Muscle layer of duodenum (tissue), 2 donors: Measurements from ENCODE around the gene MATN4.

ENCODE experiments used
- H3K27ac ChIP-seq: one replicate; pipeline ENCODE4 v1.7.0; 2013; ENCODE audit warnings: mild to moderate bottlenecking, low read length
- H3K27me3 ChIP-seq: one replicate; pipeline ENCODE4 v1.7.0; 2013; ENCODE audit warnings: low read depth, mild to moderate bottlenecking, control low read depth, low read length
- H3K36me3 ChIP-seq, 2 donors: one replicate each; pipeline ENCODE4 v1.7.0; 2013; ENCODE audit warnings: low read length in 2 of 2, control low read depth in 1 of 2, mild to moderate bottlenecking in 1 of 2; ENCODE audit not compliant: insufficient read depth in 2 of 2, control insufficient read depth in 1 of 2
- H3K4me1 ChIP-seq, 2 donors: one replicate each; pipeline ENCODE4 v1.7.0; 2013; ENCODE audit warnings: low read length in 2 of 2, mild to moderate bottlenecking in 2 of 2, control low read depth in 1 of 2, moderate library complexity in 1 of 2; ENCODE audit not compliant: insufficient read depth in 2 of 2, control insufficient read depth in 1 of 2
- H3K4me3 ChIP-seq, 2 donors: one replicate each; pipeline ENCODE4 v1.7.0; 2013; ENCODE audit warnings: low read length in 2 of 2, low read depth in 1 of 2, mild to moderate bottlenecking in 1 of 2
- H3K9me3 ChIP-seq, 2 donors: one replicate each; pipeline ENCODE4 v1.7.0; 2013; ENCODE audit warnings: low read length in 2 of 2, control low read depth in 1 of 2, mild to moderate bottlenecking in 1 of 2; ENCODE audit not compliant: control insufficient read depth in 1 of 2
- donor health status: healthy.

The MATN4 gene

DNA sequence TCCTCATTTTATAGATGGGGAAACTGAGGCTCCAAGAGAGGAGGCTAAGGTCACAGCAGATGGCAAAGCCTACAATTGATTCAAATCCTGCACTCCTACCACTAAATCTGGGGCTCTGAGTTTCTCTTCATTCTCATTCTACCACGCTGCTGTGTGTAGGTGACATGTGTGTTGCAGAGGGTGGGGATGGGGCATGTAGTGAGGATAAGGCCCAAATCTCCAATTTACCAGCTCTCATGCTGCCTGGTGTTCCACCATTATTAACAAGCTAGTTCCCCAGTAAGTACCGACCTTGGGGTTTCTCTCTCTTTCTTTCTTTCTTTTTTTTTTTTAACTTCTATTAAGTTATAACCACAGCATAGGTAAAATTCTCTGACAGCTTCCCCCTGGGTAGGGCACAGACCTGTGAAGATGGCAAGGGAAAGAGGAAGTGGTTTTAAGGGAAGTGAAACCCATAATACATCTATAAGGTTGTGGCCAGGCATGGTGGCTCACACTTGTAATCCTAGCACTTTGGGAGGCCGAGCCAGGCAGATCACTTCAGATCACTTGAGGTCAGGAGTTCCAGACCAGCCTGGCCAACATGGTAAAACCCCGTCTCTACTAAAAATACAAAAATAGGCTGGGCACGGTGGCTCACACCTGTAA lies 13.0 kb upstream of the MATN4 start:
- peaks cover 6 to 8% of the 10 kb centered on the region in 2 donors for H3K36me3 ChIP-seq
- H3K27ac ChIP-seq = no peak overlapping the region
- H3K9me3 ChIP-seq = no peaks in the 10 kb centered on the region
- H3K27me3 ChIP-seq = peaks cover 9% of the 10 kb centered on the region
- H3K4me1 ChIP-seq = peaks cover 0 to 3% of the 10 kb centered on the region in 2 donors
- H3K4me3 ChIP-seq = no peak overlapping the region

DNA sequence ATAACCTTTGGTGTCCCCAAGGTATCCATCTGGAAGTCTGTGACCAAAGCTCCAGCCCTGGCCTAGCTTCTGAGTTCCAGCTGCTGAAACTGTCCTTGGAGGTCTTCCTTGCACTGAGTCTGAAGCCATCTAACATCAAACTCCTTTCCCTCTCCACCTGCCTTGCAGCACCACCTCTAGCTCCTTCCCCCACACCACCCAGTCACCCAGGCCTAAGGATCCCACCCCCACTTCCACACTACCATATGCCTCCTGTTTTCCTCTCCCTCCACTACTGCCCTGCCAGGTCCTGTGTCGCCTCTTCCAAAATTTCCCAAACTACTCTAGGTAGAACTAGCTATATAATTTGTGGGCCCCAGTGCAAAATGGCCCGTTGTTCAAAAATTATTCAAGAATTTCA lies 10.8 kb upstream of the MATN4 start:
- Histone ChIP-seq H3K9me3 (no peaks in the 10 kb centered on the region), H3K36me3 (no peaks in the 10 kb centered on the region), H3K4me3 (no peak overlapping the region), H3K27ac (no peak overlapping the region), H3K4me1 (peaks cover 0 to 3% of the 10 kb centered on the region in 2 donors), H3K27me3 (peaks cover 17% of the 10 kb centered on the region)

GRCh38 chr20:45318386-45318939 lies 10.4 kb upstream of the MATN4 start:
- Histone ChIP-seq H3K4me1 (peaks cover 0 to 3% of the 10 kb centered on the region in 2 donors), H3K9me3 (no peaks in the 10 kb centered on the region), H3K27ac (no peak overlapping the region), H3K27me3 (peaks cover 18% of the 10 kb centered on the region), H3K36me3 (no peaks in the 10 kb centered on the region), H3K4me3 (no peak overlapping the region)

DNA sequence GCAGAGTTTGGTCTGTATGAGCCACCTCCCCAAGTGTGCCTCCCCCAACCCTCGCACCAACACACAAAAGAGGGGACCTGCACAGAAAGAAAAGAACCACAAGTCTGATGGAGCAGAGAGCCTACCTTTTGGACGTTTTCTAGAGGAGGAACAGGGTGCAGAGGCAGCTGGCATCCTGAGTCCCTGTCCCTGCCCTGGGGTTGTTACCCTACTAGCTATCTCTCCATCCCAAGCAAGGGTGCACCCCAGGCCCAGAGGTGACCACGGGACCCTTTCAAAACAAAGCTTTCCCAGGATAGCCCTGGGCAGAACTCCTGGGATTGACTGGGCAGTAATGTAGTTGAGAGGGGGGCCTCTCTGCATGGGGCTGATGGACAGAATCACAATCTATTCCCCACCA lies 9.7 kb upstream of the MATN4 start:
- Histone ChIP-seq H3K27me3 (peaks cover 18% of the 10 kb centered on the region), H3K36me3 (no peaks in the 10 kb centered on the region), H3K4me3 (no peak overlapping the region), H3K9me3 (no peaks in the 10 kb centered on the region), H3K4me1 (peaks cover 0 to 3% of the 10 kb centered on the region in 2 donors), H3K27ac (no peak overlapping the region)

DNA sequence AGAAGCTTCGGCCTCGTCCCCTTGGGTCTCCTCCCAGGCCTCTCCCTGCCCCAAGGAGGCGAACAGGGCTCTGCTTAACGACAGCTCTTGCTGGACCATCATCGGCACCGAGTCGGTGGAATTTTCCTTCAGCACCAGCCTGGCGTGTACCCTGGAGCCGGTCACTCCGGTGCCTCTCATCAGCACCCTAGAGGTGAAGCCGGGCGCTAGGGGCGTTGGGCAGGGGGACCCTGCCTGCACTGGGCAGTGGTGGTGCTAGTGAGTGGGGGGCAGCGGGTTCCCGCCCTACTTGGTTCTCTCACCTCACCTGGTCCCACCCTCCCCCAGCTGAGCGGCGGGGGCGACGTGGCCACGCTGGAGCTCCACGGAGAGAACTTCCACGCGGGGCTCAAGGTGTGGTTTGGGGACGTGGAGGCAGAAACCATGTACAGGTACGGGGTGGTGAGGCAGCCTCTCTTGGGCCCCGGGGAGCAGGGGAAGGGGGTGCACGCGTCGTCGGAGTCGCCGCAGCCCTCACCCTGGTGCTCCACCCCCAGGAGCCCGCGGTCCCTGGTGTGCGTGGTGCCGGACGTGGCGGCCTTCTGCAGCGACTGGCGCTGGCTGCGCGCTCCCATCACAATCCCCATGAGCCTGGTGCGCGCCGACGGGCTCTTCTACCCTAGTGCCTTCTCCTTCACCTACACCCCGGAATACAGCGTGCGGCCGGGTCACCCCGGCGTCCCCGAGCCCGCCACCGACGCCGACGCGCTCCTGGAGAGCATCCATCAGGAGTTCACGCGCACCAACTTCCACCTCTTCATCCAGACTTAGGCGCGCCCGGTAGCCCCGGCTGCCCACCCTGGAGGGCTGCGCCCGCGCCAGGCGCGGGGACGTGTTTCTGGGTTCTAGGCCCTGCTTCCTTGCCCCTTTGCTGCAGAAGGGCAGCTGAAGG lies 8.3 kb upstream of the MATN4 start:
- Histone ChIP-seq H3K4me1 (peaks cover 0 to 3% of the 10 kb centered on the region in 2 donors), H3K4me3 (no peak overlapping the region), H3K27me3 (peaks cover 21% of the 10 kb centered on the region), H3K9me3 (no peaks in the 10 kb centered on the region), H3K27ac (no peak overlapping the region), H3K36me3 (no peaks in the 10 kb centered on the region)

DNA sequence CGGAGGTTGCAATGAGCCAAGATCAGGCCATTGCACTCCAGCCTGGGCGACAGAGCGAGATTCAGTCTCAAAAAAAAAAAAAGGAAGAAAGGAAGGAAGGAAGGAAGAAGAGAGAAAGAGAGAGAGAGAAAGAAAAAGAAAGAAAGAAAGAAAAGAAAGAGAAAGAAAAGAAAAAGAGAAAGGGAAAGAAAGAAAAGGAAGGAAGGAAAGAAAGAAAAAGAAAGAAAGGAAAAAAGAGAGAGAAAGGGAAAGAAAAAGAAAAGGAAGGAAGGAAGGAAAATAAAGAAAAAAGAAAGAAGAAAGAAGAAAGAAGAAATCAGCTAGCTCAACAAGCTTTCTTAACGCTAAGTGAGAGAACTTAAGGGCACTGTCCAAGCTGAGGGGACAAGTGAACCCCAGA lies 7.6 kb upstream of the MATN4 start:
- H3K27ac ChIP-seq = no peak overlapping the region
- H3K27me3 ChIP-seq = peaks cover 21% of the 10 kb centered on the region
- no peaks in the 10 kb centered on the region for H3K9me3 ChIP-seq
- no peaks in the 10 kb centered on the region for H3K36me3 ChIP-seq
- no peak overlapping the region for H3K4me3 ChIP-seq
- H3K4me1 ChIP-seq = peaks cover 0 to 3% of the 10 kb centered on the region in 2 donors

- Histone ChIP-seq H3K27me3 (peaks cover 21% of the 10 kb centered on the region), H3K4me1 (peaks cover 0 to 3% of the 10 kb centered on the region in 2 donors), H3K36me3 (no peaks in the 10 kb centered on the region), H3K4me3 (no peak overlapping the region), H3K9me3 (no peaks in the 10 kb centered on the region), H3K27ac (no peak overlapping the region)
These were observed 5.8 kb upstream of the MATN4 start for GRCh38 chr20:45313943-45314342.

- Histone ChIP-seq H3K27ac (no peak overlapping the region), H3K4me3 (no peak overlapping the region), H3K27me3 (peaks cover 21% of the 10 kb centered on the region), H3K4me1 (peaks cover 0 to 3% of the 10 kb centered on the region in 2 donors), H3K36me3 (no peaks in the 10 kb centered on the region), H3K9me3 (no peaks in the 10 kb centered on the region)
These were observed 5.1 kb upstream of the MATN4 start for GRCh38 chr20:45313065-45313695.

- Histone ChIP-seq H3K4me1 (peaks cover 0 to 3% of the 10 kb centered on the region in 2 donors), H3K36me3 (no peaks in the 10 kb centered on the region), H3K9me3 (no peaks in the 10 kb centered on the region), H3K27me3 (peaks cover 20% of the 10 kb centered on the region), H3K4me3 (no peak overlapping the region), H3K27ac (no peak overlapping the region)
These were observed 4.1 kb upstream of the MATN4 start for GRCh38 chr20:45312241-45312640.

DNA sequence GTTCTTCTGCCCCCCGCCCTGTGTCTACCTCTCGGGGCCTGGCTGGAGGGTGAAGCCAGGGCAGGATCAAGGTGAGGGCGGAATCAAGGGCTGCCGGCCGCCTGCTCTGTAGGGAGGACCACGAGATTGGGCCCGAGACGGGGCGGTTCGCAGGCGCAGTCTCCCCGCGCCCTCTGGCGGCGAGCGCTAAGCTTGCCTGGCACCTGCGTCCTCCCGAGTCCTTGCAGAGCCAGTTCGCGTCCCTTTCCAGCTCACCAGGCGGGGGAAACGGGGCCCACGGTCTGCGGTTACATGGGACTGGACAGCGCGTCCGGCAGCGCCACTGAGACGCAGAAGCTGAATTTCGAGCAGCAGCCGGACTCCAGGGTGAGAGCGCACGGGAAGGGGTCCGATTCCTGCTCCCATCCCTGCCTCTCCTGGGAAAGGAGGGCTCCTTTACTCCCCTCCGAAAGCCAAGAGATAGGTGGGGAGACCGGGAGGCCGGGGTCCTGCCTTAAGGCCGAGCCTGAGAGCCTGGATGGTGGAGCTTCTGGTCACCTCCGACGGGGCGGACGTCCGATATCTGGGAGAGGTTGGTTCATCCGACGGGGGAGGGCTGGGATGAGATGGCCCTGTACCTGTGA lies 3.6 kb upstream of the MATN4 start:
- H3K9me3 ChIP-seq = no peaks in the 10 kb centered on the region
- no peak overlapping the region for H3K27ac ChIP-seq
- no peak overlapping the region for H3K4me3 ChIP-seq
- peaks cover 0 to 4% of the 10 kb centered on the region in 2 donors for H3K4me1 ChIP-seq
- no peaks in the 10 kb centered on the region for H3K36me3 ChIP-seq
- peaks cover 15% of the 10 kb centered on the region for H3K27me3 ChIP-seq

GRCh38 chr20:45309075-45309474 lies 976 bp upstream of the MATN4 start:
- no peak overlapping the region for H3K4me3 ChIP-seq
- peaks cover 17% of the 10 kb centered on the region for H3K27me3 ChIP-seq
- H3K27ac ChIP-seq = no peak overlapping the region
- H3K36me3 ChIP-seq = no peaks in the 10 kb centered on the region
- no peaks in the 10 kb centered on the region for H3K9me3 ChIP-seq
- H3K4me1 ChIP-seq = peaks cover 0 to 10% of the 10 kb centered on the region in 2 donors
